HCT116 (cell line): ENCODE measurements around the gene EYA2. TPM values are rescaled to one million over a fixed set of nuclear protein-coding genes. Genes with fewer than 3 reads are reported as not detected.

Experiments used
- ATAC-seq: fragments of 200-7000 bp; cut with Tn5 transposase; 2 replicates; pipeline ENCODE4 v1.9.1; 2020; ENCODE audit warnings: mild to moderate bottlenecking, moderate library complexity
- BruUV-seq: library from RNA; stranded (reverse); fragments of 400-500 nt; replicated peaks from 2 replicates; lab custom pipeline; 2021; lab: Mats Ljungman, UMichigan
- CTCF ChIA-PET: fragments of 300-600 bp; sonication (Branson Sonifier 250); formaldehyde crosslinking; loops from one replicate; lab custom pipeline; 2021; ENCODE audit warnings: antibody characterized with exemption; lab: Charles Lee
- POLR2A ChIA-PET: fragments of 300-600, 350-600 bp; sonication (Branson Sonifier 250); formaldehyde crosslinking; loops from one replicate; lab custom pipeline; 2021; ENCODE audit warnings: antibody characterized with exemption; lab: Charles Lee
- RAD21 ChIA-PET, 2 experiments: fragments of 300-600 bp; sonication (Branson Sonifier 250); formaldehyde crosslinking; loops; one replicate each; lab custom pipeline; 2023; ENCODE audit warnings: low total read pairs in 2 of 2; ENCODE audit not compliant: uncharacterized antibody in 2 of 2, unreplicated experiment in 2 of 2, low non-redundant PET in 1 of 2; lab: Charles Lee
- DNase-seq: peaks from one replicate; pipeline ENCODE4 v3.0.0-alpha.2; 2010; ENCODE audit warnings: low read depth, low spot score
- H2AFZ ChIP-seq: fragments of 200-600 bp; shearing (Covaris generic), sonication (generic); 2 replicates; pipeline ENCODE4 v1.6.1; 2017; ENCODE audit warnings: low read depth, mixed run types, mixed read lengths, antibody characterized with exemption, low read length; ENCODE audit not compliant: poor library complexity, severe bottlenecking
- H3K27ac ChIP-seq: 2 replicates; pipeline ENCODE4 v1.5.1; 2012; ENCODE audit warnings: low read depth, low read length
- H3K27me3 ChIP-seq: fragments of 200-600 bp; sonication (generic); 2 replicates; pipeline ENCODE4 v1.6.1; 2016; ENCODE audit warnings: mixed run types, low read length, mixed read lengths; ENCODE audit not compliant: insufficient read depth
- H3K36me3 ChIP-seq, 2 experiments: fragments of 200-500 bp in 1 of 2; fragments of 200-600 bp in 1 of 2; sonication (Bioruptor generic) in 1 of 2; sonication (generic) in 1 of 2; 2 replicates each; pipeline versions ENCODE4 v1.5.1 to v1.6.1; 2014 to 2016; ENCODE audit warnings: low read length in 2 of 2, inconsistent platforms in 1 of 2, mixed read lengths in 1 of 2, mixed run types in 1 of 2; ENCODE audit not compliant: insufficient read depth in 2 of 2, control insufficient read depth in 1 of 2
- H3K4me1 ChIP-seq, 2 experiments: fragments of 200-600 bp in 1 of 2; sonication (generic) in 1 of 2; 2 replicates each; pipeline versions ENCODE4 v1.5.1 to v1.6.1; 2012 to 2017; ENCODE audit warnings: low read length in 2 of 2, inconsistent platforms in 1 of 2, mild to moderate bottlenecking in 1 of 2, mixed read lengths in 1 of 2, mixed run types in 1 of 2, moderate library complexity in 1 of 2; ENCODE audit not compliant: insufficient read depth in 2 of 2, control insufficient read depth in 1 of 2
- H3K4me2 ChIP-seq: fragments of 200-600 bp; sonication (generic); 2 replicates; pipeline ENCODE4 v1.6.1; 2017; ENCODE audit warnings: mixed run types, low read length, mixed read lengths
- H3K4me3 ChIP-seq, 2 experiments: fragments of 200-600 bp in 1 of 2; sonication (generic) in 1 of 2; replicated peaks in 1 of 2; 2 replicates each; pipeline ENCODE4 v1.5.1; 2011 to 2016; ENCODE audit warnings: low read length in 2 of 2, control low read depth in 1 of 2, low read depth in 1 of 2, mild to moderate bottlenecking in 1 of 2, mixed read lengths in 1 of 2, mixed run types in 1 of 2
- H3K79me2 ChIP-seq: fragments of 200-600 bp; sonication (generic); 2 replicates; pipeline ENCODE4 v1.6.1; 2017; ENCODE audit warnings: mild to moderate bottlenecking, mixed run types, low read length, moderate library complexity, mixed read lengths; ENCODE audit not compliant: insufficient read depth
- H3K9ac ChIP-seq: fragments of 200-600 bp; sonication (generic); 2 replicates; pipeline ENCODE4 v1.6.1; 2016; ENCODE audit warnings: low read length, mixed read lengths
- H3K9me2 ChIP-seq: fragments of 200-600 bp; sonication (generic), shearing (Covaris generic); 2 replicates; pipeline ENCODE4 v1.6.1; 2017; ENCODE audit warnings: mixed run types, mild to moderate bottlenecking, moderate library complexity; ENCODE audit not compliant: insufficient read depth
- H3K9me3 ChIP-seq, 2 experiments: fragments of 200-500 bp in 1 of 2; fragments of 200-600 bp in 1 of 2; sonication (Bioruptor generic) in 1 of 2; sonication (generic) in 1 of 2; 2 replicates each; pipeline ENCODE4 v1.6.1; 2014 to 2017; ENCODE audit warnings: low read length in 2 of 2, mixed read lengths in 2 of 2, inconsistent platforms in 1 of 2, low read depth in 1 of 2, mild to moderate bottlenecking in 1 of 2, mixed run types in 1 of 2, moderate library complexity in 1 of 2; ENCODE audit not compliant: control insufficient read depth in 1 of 2, insufficient read depth in 1 of 2
- H4K20me1 ChIP-seq: fragments of 200-600 bp; sonication (generic), shearing (Covaris generic); 2 replicates; pipeline ENCODE4 v1.6.1; 2017; ENCODE audit warnings: mixed run types, mild to moderate bottlenecking, moderate library complexity; ENCODE audit not compliant: insufficient read depth
- EGR1 ChIP-seq: IDR thresholded peaks from 2 replicates; pipeline ENCODE4 v1.6.1; 2012; ENCODE audit warnings: low read depth
- JUND ChIP-seq: IDR thresholded peaks from 2 replicates; pipeline ENCODE4 v1.6.1; 2012
- MAX ChIP-seq: IDR thresholded peaks from 2 replicates; pipeline ENCODE4 v1.6.1; 2012
- SP1 ChIP-seq: IDR thresholded peaks from 2 replicates; pipeline ENCODE4 v1.6.1; 2012; ENCODE audit warnings: low read depth
- SRF ChIP-seq: IDR thresholded peaks from 2 replicates; pipeline ENCODE4 v1.6.1; 2012; ENCODE audit warnings: low read depth
- ZBTB33 ChIP-seq: IDR thresholded peaks from 2 replicates; pipeline ENCODE4 v1.6.1; 2011; ENCODE audit warnings: mild to moderate bottlenecking, low read length, moderate library complexity; ENCODE audit not compliant: insufficient replicate concordance; ENCODE audit errors: extremely low read depth
- ZFX ChIP-seq: fragments of 450-650 bp; IDR thresholded peaks from 2 replicates; pipeline ENCODE4 v1.6.1; 2017
- ZNF274 ChIP-seq: fragments of 200-500 bp; sonication (Bioruptor generic); IDR thresholded peaks from 2 replicates; pipeline ENCODE4 v1.6.1; 2014; ENCODE audit warnings: mild to moderate bottlenecking, low read depth, low read length, inconsistent platforms
- intact Hi-C: fragments of 100-400 bp; cut with micrococcal nuclease; formaldehyde crosslinking; loops from 2 replicates; pipeline ENCODE4 v1.10.0; 2022
- total RNA-seq: library from RNA; stranded (reverse); gene quantifications from one replicate; pipeline ENCODE4 v1.2.1, GENCODE V29; 2021; ENCODE audit not compliant: unreplicated experiment

Gene EYA2
- total RNA-seq, 1 experiment from 2014 or later: not detected

- H3K4me2 ChIP-seq: peak overlapping the region; percentile 7; the same call in 1 of the 2 replicates
- no peaks in the 10 kb centered on the region for H3K36me3 ChIP-seq
- H3K27me3 ChIP-seq: no peaks in the 10 kb centered on the region
- no peaks in the 10 kb centered on the region for H4K20me1 ChIP-seq
- H3K4me1 ChIP-seq: peaks cover 0 to 6% of the 10 kb centered on the region in 2 experiments; a peak in 1 of 4 replicates
- TF ChIP-seq ZFX: no peak
- TF ChIP-seq JUND: no peak
- TF ChIP-seq ZBTB33: no peak
- no peak for TF ChIP-seq ZNF274
- TF ChIP-seq MAX: no peak
- TF ChIP-seq EGR1: no peak
- TF ChIP-seq SRF: no peak
- no peak for TF ChIP-seq SP1
- peak overlapping the region; percentile 13 for H2AFZ ChIP-seq
- DNase-seq (no peak), ATAC-seq (no peak)
- H3K4me3 ChIP-seq: no peak overlapping the region
- CTCF ChIA-PET: no interaction called here
- H3K9me3 ChIP-seq: peaks cover 0 to 10% of the 10 kb centered on the region in 2 experiments; a peak in 1 of 4 replicates
- BruUV-seq: no TSS peak
- POLR2A ChIA-PET: no interaction called here
- H3K9me2 ChIP-seq: no peaks in the 10 kb centered on the region
- no peak overlapping the region for H3K27ac ChIP-seq
- intact Hi-C loops: no loop called here
- RAD21 ChIA-PET: no interaction called here
- H3K79me2 ChIP-seq: no peaks in the 10 kb centered on the region
- H3K9ac ChIP-seq: no peak overlapping the region
Measured at GRCh38 chr20:47139934-47140535, 245.4 kb downstream of the EYA2 start.
